Measurements from ENCODE around the gene SMIM7.

Gene SMIM7

GRCh38 chr19:16641695-16642094 is 18.2 kb downstream of the SMIM7 start:
- TF ChIP-seq GATA1 (IDR thresholded peaks at IDR 0.05; ENCODE audit: low read depth, low read length) (no peak), POLR2A (IDR thresholded peaks at IDR 0.05; ENCODE audit: low read length) (no peak)
- no peak for DNase-seq

- TF ChIP-seq GATA1 (IDR thresholded peaks at IDR 0.05; ENCODE audit: low read depth, low read length): no peak
- TF ChIP-seq POLR2A (IDR thresholded peaks at IDR 0.05; ENCODE audit: low read length): no peak
- no peak for DNase-seq
Observed at GRCh38 chr19:16640951-16641350, 19.0 kb downstream of the SMIM7 start.

GRCh38 chr19:16638666-16639065 is 21.3 kb downstream of the SMIM7 start:
- TF ChIP-seq GATA1 (IDR thresholded peaks at IDR 0.05; ENCODE audit: low read depth, low read length) (no peak), POLR2A (IDR thresholded peaks at IDR 0.05; ENCODE audit: low read length) (no peak)

GRCh38 chr19:16637535-16637934 is 22.4 kb downstream of the SMIM7 start:
- DNase-seq: no peak
- TF ChIP-seq GATA1 (IDR thresholded peaks at IDR 0.05; ENCODE audit: low read depth, low read length) (no peak), POLR2A (IDR thresholded peaks at IDR 0.05; ENCODE audit: low read length) (no peak)

More at GRCh38 chr19:16638666-16639065, 21.3 kb downstream of the SMIM7 start:
- no peak for DNase-seq

GRCh38 chr19:16631465-16631864 is 28.5 kb downstream of the SMIM7 start:
- no peak for DNase-seq
- TF ChIP-seq GATA1 (IDR thresholded peaks at IDR 0.05; ENCODE audit: low read depth, low read length) (no peak), POLR2A (IDR thresholded peaks at IDR 0.05; ENCODE audit: low read length) (no peak)

- DNase-seq: peak; percentile 47 to 56
Observed at GRCh38 chr19:16628984-16629691, 30.8 kb downstream of the SMIM7 start.

GRCh38 chr19:16628183-16628983 is 31.6 kb downstream of the SMIM7 start, which contains the start of gene MED26:
Gene MED26, minus strand, starts transcription at chr19:16628204. Its CDS starts 261 bp downstream, at chr19:16627943.
- TF ChIP-seq POLR2A (IDR thresholded peaks at IDR 0.05; ENCODE audit: low read length) (peak; percentile 82), GATA1 (IDR thresholded peaks at IDR 0.05; ENCODE audit: low read depth, low read length) (no peak)
- DNase-seq: peak; percentile 95 to 98

More at GRCh38 chr19:16628984-16629691, 30.8 kb downstream of the SMIM7 start:
- TF ChIP-seq POLR2A (IDR thresholded peaks at IDR 0.05; ENCODE audit: low read length) (no peak), GATA1 (IDR thresholded peaks at IDR 0.05; ENCODE audit: low read depth, low read length) (no peak)

GRCh38 chr19:16627928-16628182 is 32.1 kb downstream of the SMIM7 start:
- TF ChIP-seq POLR2A (IDR thresholded peaks at IDR 0.05; ENCODE audit: low read length) (no peak), GATA1 (IDR thresholded peaks at IDR 0.05; ENCODE audit: low read depth, low read length) (no peak)
- peak in 1 of 2 experiments; percentile 74 for DNase-seq

GRCh38 chr19:16627193-16627927 is 32.6 kb downstream of the SMIM7 start:
- TF ChIP-seq POLR2A (IDR thresholded peaks at IDR 0.05; ENCODE audit: low read length) (no peak), GATA1 (IDR thresholded peaks at IDR 0.05; ENCODE audit: low read depth, low read length) (no peak)
- peak; percentile 51 to 72 for DNase-seq

GRCh38 chr19:16626796-16627192 is 33.1 kb downstream of the SMIM7 start:
- TF ChIP-seq GATA1 (IDR thresholded peaks at IDR 0.05; ENCODE audit: low read depth, low read length): no peak
- TF ChIP-seq POLR2A (IDR thresholded peaks at IDR 0.05; ENCODE audit: low read length): no peak
- DNase-seq: peak; percentile 40 to 49

GRCh38 chr19:16625163-16625958 is 34.6 kb downstream of the SMIM7 start:
- no peak for TF ChIP-seq POLR2A (IDR thresholded peaks at IDR 0.05; ENCODE audit: low read length)
- TF ChIP-seq GATA1 (IDR thresholded peaks at IDR 0.05; ENCODE audit: low read depth, low read length): no peak
- no peak for DNase-seq

- TF ChIP-seq GATA1 (IDR thresholded peaks at IDR 0.05; ENCODE audit: low read depth, low read length) (no peak), POLR2A (IDR thresholded peaks at IDR 0.05; ENCODE audit: low read length) (no peak)
- DNase-seq: no peak
Observed at GRCh38 chr19:16624236-16624635, 35.7 kb downstream of the SMIM7 start.

- no peak for DNase-seq
- no peak for TF ChIP-seq GATA1 (IDR thresholded peaks at IDR 0.05; ENCODE audit: low read depth, low read length)
- no peak for TF ChIP-seq POLR2A (IDR thresholded peaks at IDR 0.05; ENCODE audit: low read length)
Observed at GRCh38 chr19:16623576-16623975, 36.4 kb downstream of the SMIM7 start.
